Fibroblast of peridontal ligament (primary cell): ENCODE data around the gene PTTG1IP.
A peak's percentile ranks its signal among the peaks of the same experiment; 100 is the strongest.

ENCODE experiments used
- DNase-seq: peaks from one replicate; pipeline ENCODE4 v3.0.0-alpha.2; 2010; ENCODE audit errors: extremely low read depth

Gene PTTG1IP

GRCh38 chr21:44801468-44802395, 71.8 kb downstream of the PTTG1IP start, which contains the start of gene UBE2G2:
TSS of gene UBE2G2 (minus strand) at chr21:44801820. CDS start at chr21:44801748, 72 bp downstream.
- DNase-seq = peak; percentile 61

DNA sequence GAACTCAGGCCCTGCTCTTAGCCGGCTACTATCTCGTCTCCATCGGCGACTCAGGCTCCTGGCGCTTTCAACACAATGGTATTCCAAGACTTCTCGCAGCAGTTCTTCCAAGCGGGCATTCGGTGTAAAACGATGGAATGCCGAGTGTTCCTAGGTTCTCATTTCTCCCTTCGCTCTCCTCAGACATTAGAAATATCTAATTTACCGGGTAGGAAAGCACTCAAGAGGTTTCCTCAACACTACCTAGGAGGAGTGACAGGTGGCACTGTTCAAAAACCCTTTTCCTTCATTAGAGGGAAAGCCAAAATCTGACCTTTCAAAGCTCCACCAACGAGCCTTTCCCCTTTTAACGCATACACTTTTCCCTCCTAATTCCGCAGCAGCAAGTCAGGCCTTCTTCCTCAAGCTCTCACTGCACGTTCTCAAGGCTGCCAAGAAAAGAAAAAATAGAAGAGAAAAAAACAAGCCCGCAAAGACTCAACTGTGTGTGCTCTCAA, 72.5 kb downstream of the PTTG1IP start:
- DNase-seq = no peak

DNA sequence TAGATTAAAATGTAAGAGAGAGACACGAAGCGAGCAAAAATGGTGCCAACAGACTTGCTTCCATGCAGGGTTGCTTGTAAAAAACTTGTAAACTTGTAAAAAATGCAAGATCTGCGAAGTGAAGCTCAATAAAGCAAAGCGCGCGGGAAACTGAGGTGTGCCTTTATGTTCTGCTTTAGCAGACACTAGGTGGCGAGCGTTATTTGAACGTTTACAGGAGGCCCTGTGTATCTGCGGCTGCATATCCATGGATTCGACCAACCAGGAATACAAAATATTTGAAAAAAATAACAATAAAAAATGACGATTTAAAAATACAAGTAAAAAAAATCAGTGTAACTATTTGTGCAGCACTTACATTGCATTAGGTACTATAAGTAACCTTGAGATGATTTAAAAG, 73.4 kb downstream of the PTTG1IP start:
- DNase-seq = peak; percentile 63

- no peak for DNase-seq
Measured at GRCh38 chr21:44799646-44800045, 73.8 kb downstream of the PTTG1IP start.
